Measurements from ENCODE around the gene MAP2. TPM values are rescaled to one million over a fixed set of nuclear protein-coding genes. Genes with fewer than 3 reads are reported as not detected.

The MAP2 gene
- total and polyA plus RNA-seq, 2 donors from 2014 or later = 3.6 to 11.4 TPM

GRCh38 chr2:209560911-209561310 lies 137.1 kb downstream of the MAP2 start:
- no peak for FAIRE-seq
- Histone ChIP-seq H3K36me3 (ENCODE audit: control insufficient read depth in 2 of 3, insufficient read depth in 3 of 3, low read length in 3 of 3) (no peaks in the 10 kb centered on the region), H3K27ac (ENCODE audit: low read depth in 2 of 2, low read length in 2 of 2) (no peak overlapping the region), H3K9ac (ENCODE audit: low read length in 3 of 3) (no peak overlapping the region), H3K27me3 (ENCODE audit: control insufficient read depth, insufficient read depth, low read length) (no peaks in the 10 kb centered on the region), H3K4me1 (ENCODE audit: control insufficient read depth in 2 of 3, insufficient read depth in 2 of 3, low read depth in 1 of 3, low read length in 3 of 3) (no peaks in the 10 kb centered on the region), H3K4me3 (ENCODE audit: low read length in 3 of 3) (no peak overlapping the region), H3K9me3 (ENCODE audit: control insufficient read depth in 2 of 3, insufficient read depth in 1 of 3, low read length in 3 of 3) (no peaks in the 10 kb centered on the region)
- intact Hi-C loops (cut with DNase I) = no loop called here
- DNase-seq = no peak
- no peak for TF ChIP-seq CTCF (IDR thresholded peaks at IDR 0.05; ENCODE audit: borderline replicate concordance, extremely low read depth, insufficient read depth)

GRCh38 chr2:209563453-209563852 lies 139.6 kb downstream of the MAP2 start:
- Histone ChIP-seq H3K9ac (ENCODE audit: low read length in 3 of 3) (no peak overlapping the region), H3K27me3 (ENCODE audit: control insufficient read depth, insufficient read depth, low read length) (no peaks in the 10 kb centered on the region), H3K27ac (ENCODE audit: low read depth in 2 of 2, low read length in 2 of 2) (no peak overlapping the region), H3K4me1 (ENCODE audit: control insufficient read depth in 2 of 3, insufficient read depth in 2 of 3, low read depth in 1 of 3, low read length in 3 of 3) (no peaks in the 10 kb centered on the region), H3K4me3 (ENCODE audit: low read length in 3 of 3) (no peak overlapping the region), H3K9me3 (ENCODE audit: control insufficient read depth in 2 of 3, insufficient read depth in 1 of 3, low read length in 3 of 3) (no peaks in the 10 kb centered on the region), H3K36me3 (ENCODE audit: control insufficient read depth in 2 of 3, insufficient read depth in 3 of 3, low read length in 3 of 3) (no peaks in the 10 kb centered on the region)
- no peak for TF ChIP-seq CTCF (IDR thresholded peaks at IDR 0.05; ENCODE audit: borderline replicate concordance, extremely low read depth, insufficient read depth)
- DNase-seq (no peak), FAIRE-seq (no peak)
- intact Hi-C loops (cut with DNase I) = no loop called here

- intact Hi-C loops (cut with DNase I) = no loop called here
- Histone ChIP-seq H3K9me3 (ENCODE audit: control insufficient read depth in 2 of 3, insufficient read depth in 1 of 3, low read length in 3 of 3) (no peaks in the 10 kb centered on the region), H3K27ac (ENCODE audit: low read depth in 2 of 2, low read length in 2 of 2) (no peak overlapping the region), H3K27me3 (ENCODE audit: control insufficient read depth, insufficient read depth, low read length) (no peaks in the 10 kb centered on the region), H3K4me1 (ENCODE audit: control insufficient read depth in 2 of 3, insufficient read depth in 2 of 3, low read depth in 1 of 3, low read length in 3 of 3) (no peaks in the 10 kb centered on the region), H3K9ac (ENCODE audit: low read length in 3 of 3) (no peak overlapping the region), H3K36me3 (ENCODE audit: control insufficient read depth in 2 of 3, insufficient read depth in 3 of 3, low read length in 3 of 3) (no peaks in the 10 kb centered on the region), H3K4me3 (ENCODE audit: low read length in 3 of 3) (no peak overlapping the region)
- no peak for TF ChIP-seq CTCF (IDR thresholded peaks at IDR 0.05; ENCODE audit: borderline replicate concordance, extremely low read depth, insufficient read depth)
- FAIRE-seq = no peak
- DNase-seq = peak in 3 of 5 donors; percentile 42 to 58 (median 57)
These were observed 141.0 kb downstream of the MAP2 start for GRCh38 chr2:209564816-209565215.

GRCh38 chr2:209565896-209566582 lies 142.2 kb downstream of the MAP2 start:
- Histone ChIP-seq H3K9ac (ENCODE audit: low read length in 3 of 3) (no peak overlapping the region), H3K36me3 (ENCODE audit: control insufficient read depth in 2 of 3, insufficient read depth in 3 of 3, low read length in 3 of 3) (no peaks in the 10 kb centered on the region), H3K4me1 (ENCODE audit: control insufficient read depth in 2 of 3, insufficient read depth in 2 of 3, low read depth in 1 of 3, low read length in 3 of 3) (no peaks in the 10 kb centered on the region), H3K27ac (ENCODE audit: low read depth in 2 of 2, low read length in 2 of 2) (no peak overlapping the region), H3K9me3 (ENCODE audit: control insufficient read depth in 2 of 3, insufficient read depth in 1 of 3, low read length in 3 of 3) (no peaks in the 10 kb centered on the region), H3K27me3 (ENCODE audit: control insufficient read depth, insufficient read depth, low read length) (no peaks in the 10 kb centered on the region), H3K4me3 (ENCODE audit: low read length in 3 of 3) (no peak overlapping the region)
- no peak for TF ChIP-seq CTCF (IDR thresholded peaks at IDR 0.05; ENCODE audit: borderline replicate concordance, extremely low read depth, insufficient read depth)
- DNase-seq (no peak), FAIRE-seq (no peak)
- intact Hi-C loops (cut with DNase I) = no loop called here
